ENCODE data around the gene ZNF579.

Gene ZNF579

GRCh38 chr19:55567708-55568328 is 12.8 kb downstream of the ZNF579 start:
- no peak for DNase-seq (ENCODE audit: low read depth)

- DNase-seq (ENCODE audit: low read depth): no peak
Measured at GRCh38 chr19:55566823-55567222, 13.8 kb downstream of the ZNF579 start.

GRCh38 chr19:55563261-55563690 is 17.4 kb downstream of the ZNF579 start:
- no peak for DNase-seq (ENCODE audit: low read depth)

- no peak for DNase-seq (ENCODE audit: low read depth)
Measured at GRCh38 chr19:55559684-55560083, 21.0 kb downstream of the ZNF579 start.

GRCh38 chr19:55554741-55555152 is 25.9 kb downstream of the ZNF579 start:
- no peak for DNase-seq (ENCODE audit: low read depth)

- no peak for DNase-seq (ENCODE audit: low read depth)
Measured at GRCh38 chr19:55554302-55554701, 26.3 kb downstream of the ZNF579 start.

- no peak for DNase-seq (ENCODE audit: low read depth)
Measured at GRCh38 chr19:55553217-55554182, 27.1 kb downstream of the ZNF579 start.

GRCh38 chr19:55552620-55553019 is 28.0 kb downstream of the ZNF579 start:
- no peak for DNase-seq (ENCODE audit: low read depth)

- DNase-seq (ENCODE audit: low read depth): no peak
Measured at GRCh38 chr19:55552206-55552605, 28.4 kb downstream of the ZNF579 start.

- DNase-seq (ENCODE audit: low read depth): no peak
Measured at GRCh38 chr19:55550321-55550650, 30.4 kb downstream of the ZNF579 start.

- no peak for DNase-seq (ENCODE audit: low read depth)
Measured at GRCh38 chr19:55549500-55550320, 30.9 kb downstream of the ZNF579 start.

- no peak for DNase-seq (ENCODE audit: low read depth)
Measured at GRCh38 chr19:55546822-55547614, 33.6 kb downstream of the ZNF579 start.

- DNase-seq (ENCODE audit: low read depth): no peak
Measured at GRCh38 chr19:55546011-55546410, 34.6 kb downstream of the ZNF579 start.

GRCh38 chr19:55545443-55545842 is 35.2 kb downstream of the ZNF579 start, which contains the start of gene SBK3:
SBK3 (minus strand) TSS chr19:55545543; CDS start chr19:55545543, 0 bp downstream.
- DNase-seq (ENCODE audit: low read depth): no peak

- DNase-seq (ENCODE audit: low read depth): no peak
Measured at GRCh38 chr19:55544776-55545439, 35.7 kb downstream of the ZNF579 start.

- no peak for DNase-seq (ENCODE audit: low read depth)
Measured at GRCh38 chr19:55544014-55544413, 36.6 kb downstream of the ZNF579 start.

GRCh38 chr19:55543567-55543966 is 37.1 kb downstream of the ZNF579 start:
- DNase-seq (ENCODE audit: low read depth): no peak

GRCh38 chr19:55542292-55542855 is 38.3 kb downstream of the ZNF579 start:
- no peak for DNase-seq (ENCODE audit: low read depth)

- no peak for DNase-seq (ENCODE audit: low read depth)
Measured at GRCh38 chr19:55541091-55541490, 39.6 kb downstream of the ZNF579 start.

- no peak for DNase-seq (ENCODE audit: low read depth)
Measured at GRCh38 chr19:55540619-55541018, 40.0 kb downstream of the ZNF579 start.

Data from T-helper 22 cell (primary cell).